Measurements from ENCODE around the gene IFI44. TPM values are rescaled to one million over a fixed set of nuclear protein-coding genes. Genes with fewer than 3 reads are reported as not detected.

The IFI44 gene
- total RNA-seq (2014; rRNA removed; shearing (Covaris generic)) (not detected in 2 replicates), polyA plus RNA-seq (2016; fragmentation: Nextera tagmentation; extraction: Ambion mirVana) (not detected in 2 replicates)
- long read RNA-seq = 0 reads

DNA sequence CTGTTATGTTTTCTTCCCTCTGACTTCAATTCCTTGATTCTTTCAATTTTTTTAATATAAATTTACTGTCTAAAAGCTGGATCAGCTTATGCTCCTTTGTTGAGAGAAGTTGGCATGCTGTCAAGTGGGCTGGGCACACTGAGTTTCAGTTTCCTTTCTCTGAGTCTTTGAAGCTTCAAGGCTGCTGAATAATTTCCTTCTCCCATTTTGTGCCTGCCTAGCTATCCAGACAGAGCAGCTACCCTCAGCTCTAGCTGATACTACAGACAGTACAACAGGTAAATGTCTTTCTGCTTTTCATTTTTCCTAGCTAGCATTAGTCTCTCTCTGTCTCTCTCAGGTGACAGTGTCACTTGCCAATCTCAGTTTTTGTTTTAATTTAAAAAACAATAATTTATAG, at the start of gene IFI44:
Gene IFI44, plus strand, starts transcription at position 204 of the 400 bp plus-strand sequence. CDS start 365 bp downstream, outside the sequence.
- Histone ChIP-seq H3K36me3 (ENCODE audit: insufficient read depth) (no peaks in the 10 kb centered on the region), H3K27me3 (ENCODE audit: insufficient read depth) (peaks cover 6% of the 10 kb centered on the region; the same call in 1 of the 2 replicates), H3K4me2 (no peak within 1 kb of the TSS), H3K9me2 (ENCODE audit: insufficient read depth) (no peaks in the 10 kb centered on the region), H3F3A (replicated peaks; ENCODE audit: low read depth) (no peaks in the 10 kb centered on the region), H3K27ac (ENCODE audit: low read depth) (no peak within 1 kb of the TSS), H3K79me2 (replicated peaks; ENCODE audit: insufficient read depth) (no peaks in the 10 kb centered on the region), H2AFZ (no peak within 1 kb of the TSS), H3K4me1 (ENCODE audit: insufficient read depth) (no peaks in the 10 kb centered on the region), H3K4me3 (no peak within 1 kb of the TSS), H4K20me1 (replicated peaks; ENCODE audit: insufficient read depth) (no peaks in the 10 kb centered on the region)
- peaks cover 7% of the 10 kb centered on the region; the same call in 2 of the 3 replicates for H3K36me3 Mint-ChIP-seq (ENCODE audit: low read depth)
- ATAC-seq = no peak
- TF ChIP-seq, protein P1, sequence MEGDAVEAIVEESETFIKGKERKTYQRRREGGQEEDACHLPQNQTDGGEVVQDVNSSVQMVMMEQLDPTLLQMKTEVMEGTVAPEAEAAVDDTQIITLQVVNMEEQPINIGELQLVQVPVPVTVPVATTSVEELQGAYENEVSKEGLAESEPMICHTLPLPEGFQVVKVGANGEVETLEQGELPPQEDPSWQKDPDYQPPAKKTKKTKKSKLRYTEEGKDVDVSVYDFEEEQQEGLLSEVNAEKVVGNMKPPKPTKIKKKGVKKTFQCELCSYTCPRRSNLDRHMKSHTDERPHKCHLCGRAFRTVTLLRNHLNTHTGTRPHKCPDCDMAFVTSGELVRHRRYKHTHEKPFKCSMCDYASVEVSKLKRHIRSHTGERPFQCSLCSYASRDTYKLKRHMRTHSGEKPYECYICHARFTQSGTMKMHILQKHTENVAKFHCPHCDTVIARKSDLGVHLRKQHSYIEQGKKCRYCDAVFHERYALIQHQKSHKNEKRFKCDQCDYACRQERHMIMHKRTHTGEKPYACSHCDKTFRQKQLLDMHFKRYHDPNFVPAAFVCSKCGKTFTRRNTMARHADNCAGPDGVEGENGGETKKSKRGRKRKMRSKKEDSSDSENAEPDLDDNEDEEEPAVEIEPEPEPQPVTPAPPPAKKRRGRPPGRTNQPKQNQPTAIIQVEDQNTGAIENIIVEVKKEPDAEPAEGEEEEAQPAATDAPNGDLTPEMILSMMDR (conservative IDR thresholded peaks at IDR 0.05; ENCODE audit: low read depth in 2 of 2) = no peak
- TF ChIP-seq, protein P2, sequence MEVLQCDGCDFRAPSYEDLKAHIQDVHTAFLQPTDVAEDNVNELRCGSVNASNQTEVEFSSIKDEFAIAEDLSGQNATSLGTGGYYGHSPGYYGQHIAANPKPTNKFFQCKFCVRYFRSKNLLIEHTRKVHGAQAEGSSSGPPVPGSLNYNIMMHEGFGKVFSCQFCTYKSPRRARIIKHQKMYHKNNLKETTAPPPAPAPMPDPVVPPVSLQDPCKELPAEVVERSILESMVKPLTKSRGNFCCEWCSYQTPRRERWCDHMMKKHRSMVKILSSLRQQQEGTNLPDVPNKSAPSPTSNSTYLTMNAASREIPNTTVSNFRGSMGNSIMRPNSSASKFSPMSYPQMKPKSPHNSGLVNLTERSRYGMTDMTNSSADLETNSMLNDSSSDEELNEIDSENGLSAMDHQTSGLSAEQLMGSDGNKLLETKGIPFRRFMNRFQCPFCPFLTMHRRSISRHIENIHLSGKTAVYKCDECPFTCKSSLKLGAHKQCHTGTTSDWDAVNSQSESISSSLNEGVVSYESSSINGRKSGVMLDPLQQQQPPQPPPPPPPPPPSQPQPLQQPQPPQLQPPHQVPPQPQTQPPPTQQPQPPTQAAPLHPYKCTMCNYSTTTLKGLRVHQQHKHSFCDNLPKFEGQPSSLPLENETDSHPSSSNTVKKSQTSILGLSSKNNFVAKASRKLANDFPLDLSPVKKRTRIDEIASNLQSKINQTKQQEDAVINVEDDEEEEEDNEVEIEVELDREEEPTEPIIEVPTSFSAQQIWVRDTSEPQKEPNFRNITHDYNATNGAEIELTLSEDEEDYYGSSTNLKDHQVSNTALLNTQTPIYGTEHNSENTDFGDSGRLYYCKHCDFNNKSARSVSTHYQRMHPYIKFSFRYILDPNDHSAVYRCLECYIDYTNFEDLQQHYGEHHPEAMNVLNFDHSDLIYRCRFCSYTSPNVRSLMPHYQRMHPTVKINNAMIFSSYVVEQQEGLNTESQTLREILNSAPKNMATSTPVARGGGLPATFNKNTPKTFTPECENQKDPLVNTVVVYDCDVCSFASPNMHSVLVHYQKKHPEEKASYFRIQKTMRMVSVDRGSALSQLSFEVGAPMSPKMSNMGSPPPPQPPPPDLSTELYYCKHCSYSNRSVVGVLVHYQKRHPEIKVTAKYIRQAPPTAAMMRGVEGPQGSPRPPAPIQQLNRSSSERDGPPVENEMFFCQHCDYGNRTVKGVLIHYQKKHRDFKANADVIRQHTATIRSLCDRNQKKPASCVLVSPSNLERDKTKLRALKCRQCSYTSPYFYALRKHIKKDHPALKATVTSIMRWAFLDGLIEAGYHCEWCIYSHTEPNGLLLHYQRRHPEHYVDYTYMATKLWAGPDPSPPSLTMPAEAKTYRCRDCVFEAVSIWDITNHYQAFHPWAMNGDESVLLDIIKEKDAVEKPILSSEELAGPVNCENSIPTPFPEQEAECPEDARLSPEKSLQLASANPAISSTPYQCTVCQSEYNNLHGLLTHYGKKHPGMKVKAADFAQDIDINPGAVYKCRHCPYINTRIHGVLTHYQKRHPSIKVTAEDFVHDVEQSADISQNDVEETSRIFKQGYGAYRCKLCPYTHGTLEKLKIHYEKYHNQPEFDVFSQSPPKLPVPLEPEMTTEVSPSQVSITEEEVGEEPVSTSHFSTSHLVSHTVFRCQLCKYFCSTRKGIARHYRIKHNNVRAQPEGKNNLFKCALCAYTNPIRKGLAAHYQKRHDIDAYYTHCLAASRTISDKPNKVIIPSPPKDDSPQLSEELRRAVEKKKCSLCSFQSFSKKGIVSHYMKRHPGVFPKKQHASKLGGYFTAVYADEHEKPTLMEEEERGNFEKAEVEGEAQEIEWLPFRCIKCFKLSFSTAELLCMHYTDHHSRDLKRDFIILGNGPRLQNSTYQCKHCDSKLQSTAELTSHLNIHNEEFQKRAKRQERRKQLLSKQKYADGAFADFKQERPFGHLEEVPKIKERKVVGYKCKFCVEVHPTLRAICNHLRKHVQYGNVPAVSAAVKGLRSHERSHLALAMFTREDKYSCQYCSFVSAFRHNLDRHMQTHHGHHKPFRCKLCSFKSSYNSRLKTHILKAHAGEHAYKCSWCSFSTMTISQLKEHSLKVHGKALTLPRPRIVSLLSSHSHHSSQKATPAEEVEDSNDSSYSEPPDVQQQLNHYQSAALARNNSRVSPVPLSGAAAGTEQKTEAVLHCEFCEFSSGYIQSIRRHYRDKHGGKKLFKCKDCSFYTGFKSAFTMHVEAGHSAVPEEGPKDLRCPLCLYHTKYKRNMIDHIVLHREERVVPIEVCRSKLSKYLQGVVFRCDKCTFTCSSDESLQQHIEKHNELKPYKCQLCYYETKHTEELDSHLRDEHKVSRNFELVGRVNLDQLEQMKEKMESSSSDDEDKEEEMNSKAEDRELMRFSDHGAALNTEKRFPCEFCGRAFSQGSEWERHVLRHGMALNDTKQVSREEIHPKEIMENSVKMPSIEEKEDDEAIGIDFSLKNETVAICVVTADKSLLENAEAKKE (CRISPR knock-in tag; IDR thresholded peaks at IDR 0.05) = no peak
- TF ChIP-seq STAT1 (IDR thresholded peaks at IDR 0.05; ENCODE audit: unreplicated experiment) (no peak), CREB1 (CRISPR knock-in tag; IDR thresholded peaks at IDR 0.05; ENCODE audit: low read depth) (no peak), EZH2 (IDR thresholded peaks at IDR 0.05; ENCODE audit: low read depth, unreplicated experiment) (no peak), EZH2phosphoT487 (IDR thresholded peaks at IDR 0.05; ENCODE audit: unreplicated experiment) (no peak), POLR2AphosphoS5 (IDR thresholded peaks at IDR 0.05; ENCODE audit: low read depth) (no peak), ZNF114 (CRISPR knock-in tag; IDR thresholded peaks at IDR 0.05) (no peak), JUNB (IDR thresholded peaks at IDR 0.05; ENCODE audit: unreplicated experiment) (no peak), REST (IDR thresholded peaks at IDR 0.05; ENCODE audit: unreplicated experiment) (no peak), NANOG (IDR thresholded peaks at IDR 0.05; ENCODE audit: borderline replicate concordance) (no peak), ZNF331 (CRISPR knock-in tag; IDR thresholded peaks at IDR 0.05; ENCODE audit: low read depth) (no peak)
- TF ChIP-seq, protein P3, sequence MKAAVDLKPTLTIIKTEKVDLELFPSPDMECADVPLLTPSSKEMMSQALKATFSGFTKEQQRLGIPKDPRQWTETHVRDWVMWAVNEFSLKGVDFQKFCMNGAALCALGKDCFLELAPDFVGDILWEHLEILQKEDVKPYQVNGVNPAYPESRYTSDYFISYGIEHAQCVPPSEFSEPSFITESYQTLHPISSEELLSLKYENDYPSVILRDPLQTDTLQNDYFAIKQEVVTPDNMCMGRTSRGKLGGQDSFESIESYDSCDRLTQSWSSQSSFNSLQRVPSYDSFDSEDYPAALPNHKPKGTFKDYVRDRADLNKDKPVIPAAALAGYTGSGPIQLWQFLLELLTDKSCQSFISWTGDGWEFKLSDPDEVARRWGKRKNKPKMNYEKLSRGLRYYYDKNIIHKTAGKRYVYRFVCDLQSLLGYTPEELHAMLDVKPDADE (IDR thresholded peaks at IDR 0.05) = no peak
- no peak within 1 kb of the TSS for H3K4me3 Mint-ChIP-seq
- H3K27ac Mint-ChIP-seq = no peak within 1 kb of the TSS
- peaks cover 2% of the 10 kb centered on the region for H3K27me3 Mint-ChIP-seq (ENCODE audit: insufficient read depth, low read depth, poor library complexity)
- no peaks in the 10 kb centered on the region for H3K4me1 Mint-ChIP-seq
- DNase-seq (ENCODE audit: low spot score) = no peak
- peaks cover 28% of the 10 kb centered on the region for H3K9me3 Mint-ChIP-seq

Measured in GM23338 (cell line).